ENCODE data around the gene MLC1.

DNA sequence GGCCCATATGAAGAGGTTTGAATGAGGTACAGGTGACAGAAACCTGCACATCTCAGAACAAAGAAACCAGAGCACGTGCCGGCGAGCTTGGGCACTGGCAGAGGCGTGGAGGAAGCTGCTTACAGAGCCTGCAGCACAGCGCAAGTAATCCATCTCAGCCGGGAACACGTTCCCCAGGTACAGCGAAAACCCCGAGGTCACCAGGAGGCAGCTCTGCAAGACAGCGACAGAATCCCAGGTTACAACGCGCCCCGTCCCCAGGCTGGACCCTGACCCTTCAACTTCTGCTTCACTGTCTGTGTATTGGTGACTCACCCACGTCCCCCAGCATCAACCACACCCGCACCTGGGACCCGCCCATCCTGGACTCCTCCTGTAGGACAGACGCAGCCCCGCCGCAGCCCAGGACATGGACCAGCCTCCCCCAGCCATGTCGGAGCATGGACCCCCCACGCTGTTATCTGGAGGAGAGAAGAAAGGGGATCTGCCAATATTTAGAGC, 2.2 kb downstream of the MLC1 start:
- TF ChIP-seq, protein P1, sequence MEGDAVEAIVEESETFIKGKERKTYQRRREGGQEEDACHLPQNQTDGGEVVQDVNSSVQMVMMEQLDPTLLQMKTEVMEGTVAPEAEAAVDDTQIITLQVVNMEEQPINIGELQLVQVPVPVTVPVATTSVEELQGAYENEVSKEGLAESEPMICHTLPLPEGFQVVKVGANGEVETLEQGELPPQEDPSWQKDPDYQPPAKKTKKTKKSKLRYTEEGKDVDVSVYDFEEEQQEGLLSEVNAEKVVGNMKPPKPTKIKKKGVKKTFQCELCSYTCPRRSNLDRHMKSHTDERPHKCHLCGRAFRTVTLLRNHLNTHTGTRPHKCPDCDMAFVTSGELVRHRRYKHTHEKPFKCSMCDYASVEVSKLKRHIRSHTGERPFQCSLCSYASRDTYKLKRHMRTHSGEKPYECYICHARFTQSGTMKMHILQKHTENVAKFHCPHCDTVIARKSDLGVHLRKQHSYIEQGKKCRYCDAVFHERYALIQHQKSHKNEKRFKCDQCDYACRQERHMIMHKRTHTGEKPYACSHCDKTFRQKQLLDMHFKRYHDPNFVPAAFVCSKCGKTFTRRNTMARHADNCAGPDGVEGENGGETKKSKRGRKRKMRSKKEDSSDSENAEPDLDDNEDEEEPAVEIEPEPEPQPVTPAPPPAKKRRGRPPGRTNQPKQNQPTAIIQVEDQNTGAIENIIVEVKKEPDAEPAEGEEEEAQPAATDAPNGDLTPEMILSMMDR (IDR thresholded peaks at IDR 0.05), result no peak
- no peak for TF ChIP-seq EP300 (IDR thresholded peaks at IDR 0.05)
